ENCODE data around the gene UROC1.

Gene UROC1

GRCh38 chr3:126477061-126477380 lies 40.6 kb downstream of the UROC1 start:
- DNase-seq = no peak

- no peak for DNase-seq
Measured at GRCh38 chr3:126476166-126477060, 41.2 kb downstream of the UROC1 start.

GRCh38 chr3:126475413-126476114 lies 42.0 kb downstream of the UROC1 start, which contains the start of gene ZXDC:
Gene ZXDC, minus strand, starts transcription at chr3:126475891. Its CDS starts 26 bp downstream, at chr3:126475865.
- DNase-seq = peak; percentile 33

DNA sequence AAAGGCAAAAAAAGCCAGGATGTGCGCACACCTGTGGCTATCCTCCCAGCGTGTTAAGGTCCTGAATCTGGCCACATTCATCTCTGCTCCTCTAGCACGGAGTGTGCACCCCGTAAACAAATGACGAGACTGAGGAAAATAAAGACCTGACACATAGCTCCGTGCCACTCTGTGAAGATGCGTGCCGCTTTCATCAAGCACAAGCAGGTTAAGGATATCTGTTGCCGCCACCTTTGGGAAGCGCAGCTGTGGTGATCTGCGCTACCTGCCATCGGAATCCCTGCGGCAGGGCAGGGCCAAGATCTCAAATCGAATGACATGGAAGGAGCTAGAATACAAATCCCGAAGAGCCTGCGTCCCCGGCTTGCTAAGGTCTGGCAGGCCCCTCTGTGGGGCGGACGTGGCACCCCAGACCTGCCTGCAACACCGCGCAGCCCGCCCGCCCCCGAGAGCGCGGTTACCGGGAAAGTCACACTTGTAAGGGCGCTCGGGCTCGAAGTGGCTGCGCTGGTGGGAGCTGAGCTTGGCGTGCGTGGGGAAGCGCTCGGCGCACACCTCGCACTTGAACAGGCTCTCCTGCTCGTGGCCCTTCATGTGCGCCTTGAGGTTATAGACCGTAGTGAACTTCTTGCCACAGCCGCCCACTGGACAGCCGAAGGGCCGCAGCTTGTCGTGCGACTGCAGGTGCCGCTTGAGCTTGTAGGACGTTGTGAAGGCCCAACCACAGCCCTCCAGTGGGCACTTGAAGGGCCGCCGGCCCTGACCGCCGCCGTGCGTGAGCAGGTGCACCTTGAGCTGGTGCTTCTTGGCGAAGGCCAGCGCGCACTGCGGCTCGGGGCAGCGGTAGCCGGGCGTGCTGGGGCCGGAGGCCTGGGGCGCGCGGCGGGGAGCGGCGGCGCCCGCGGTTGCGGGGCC lies 42.8 kb downstream of the UROC1 start:
- no peak for DNase-seq

DNA sequence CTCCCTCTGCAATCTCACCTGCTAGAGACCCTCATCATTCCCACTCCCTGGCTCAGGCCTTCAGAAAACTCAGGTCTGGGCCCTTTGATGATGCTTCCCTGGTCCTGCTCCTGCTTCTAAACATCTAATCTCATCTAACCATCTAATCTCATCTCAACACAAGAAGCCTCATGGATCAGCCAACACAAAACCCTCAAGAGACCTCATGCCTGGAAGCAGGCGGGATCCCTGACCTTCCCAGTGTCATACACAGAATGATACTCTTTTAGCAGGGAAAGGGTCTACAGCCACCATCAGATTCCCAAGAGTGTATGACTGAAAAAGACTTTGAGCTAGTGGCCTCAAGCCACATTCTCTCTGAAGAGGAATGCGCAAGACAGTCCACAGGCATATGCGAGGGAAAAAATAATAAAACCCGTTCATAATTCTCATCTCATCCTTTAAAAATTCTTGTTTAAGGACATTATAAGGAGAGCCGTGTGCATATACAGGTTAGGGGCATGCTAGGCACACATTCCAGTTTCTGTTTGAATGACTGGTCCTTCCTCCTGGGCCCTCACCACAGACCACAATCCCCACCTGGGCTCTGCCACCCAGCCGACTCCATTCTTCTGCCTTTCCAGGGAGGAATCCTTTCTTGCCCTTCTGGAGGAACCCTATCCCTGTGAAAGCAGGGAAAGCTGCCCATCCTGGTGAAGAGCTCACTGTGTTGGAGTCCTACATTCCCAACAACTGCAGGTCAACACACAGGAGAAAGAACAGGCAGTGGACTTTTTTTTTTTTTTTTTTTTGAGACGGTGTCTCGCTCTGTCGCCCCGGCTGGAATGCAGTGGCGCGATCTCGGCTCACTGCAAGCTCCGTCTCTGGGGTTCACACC lies 44.0 kb downstream of the UROC1 start:
- DNase-seq = no peak

- DNase-seq = no peak
Measured at GRCh38 chr3:126472277-126473006, 45.1 kb downstream of the UROC1 start.

DNA sequence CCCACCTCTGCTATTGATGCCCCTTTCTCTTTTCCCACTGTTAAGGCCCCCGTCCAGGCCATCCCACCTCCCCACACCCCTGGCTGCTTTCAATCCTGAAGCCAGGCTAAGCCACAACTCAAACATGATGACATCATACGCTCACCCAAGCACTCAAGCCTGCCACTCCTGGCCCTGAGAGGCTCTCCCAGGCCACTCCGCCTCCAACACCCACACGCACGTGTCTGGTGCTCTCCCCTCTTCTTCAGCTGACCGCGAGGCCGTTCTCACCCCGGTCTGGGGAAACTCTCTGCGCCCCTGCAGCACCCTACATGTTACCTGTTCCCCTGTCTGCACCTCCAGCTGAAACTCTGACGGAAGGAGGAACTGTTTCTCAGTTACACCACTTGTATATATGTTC lies 48.1 kb downstream of the UROC1 start:
- no peak for DNase-seq

- DNase-seq = no peak
Measured at GRCh38 chr3:126468028-126468891, 49.3 kb downstream of the UROC1 start.

DNA sequence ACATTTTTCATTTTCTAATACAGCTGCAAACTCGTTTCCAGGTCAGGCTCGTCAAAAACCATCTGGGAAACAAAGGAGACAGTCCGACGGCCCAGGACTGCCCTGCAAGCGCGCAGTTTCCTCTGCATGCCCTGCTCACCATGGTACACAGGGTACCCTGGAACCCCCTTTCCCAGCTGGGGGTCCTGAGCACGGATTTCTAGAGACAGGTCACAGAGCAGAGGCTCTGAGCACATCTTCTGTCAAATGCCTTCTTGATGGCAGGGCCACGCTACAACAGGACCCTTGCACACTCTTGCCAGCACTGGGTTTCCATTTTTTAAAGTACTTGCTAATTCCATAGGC lies 50.0 kb downstream of the UROC1 start:
- DNase-seq = no peak

DNA sequence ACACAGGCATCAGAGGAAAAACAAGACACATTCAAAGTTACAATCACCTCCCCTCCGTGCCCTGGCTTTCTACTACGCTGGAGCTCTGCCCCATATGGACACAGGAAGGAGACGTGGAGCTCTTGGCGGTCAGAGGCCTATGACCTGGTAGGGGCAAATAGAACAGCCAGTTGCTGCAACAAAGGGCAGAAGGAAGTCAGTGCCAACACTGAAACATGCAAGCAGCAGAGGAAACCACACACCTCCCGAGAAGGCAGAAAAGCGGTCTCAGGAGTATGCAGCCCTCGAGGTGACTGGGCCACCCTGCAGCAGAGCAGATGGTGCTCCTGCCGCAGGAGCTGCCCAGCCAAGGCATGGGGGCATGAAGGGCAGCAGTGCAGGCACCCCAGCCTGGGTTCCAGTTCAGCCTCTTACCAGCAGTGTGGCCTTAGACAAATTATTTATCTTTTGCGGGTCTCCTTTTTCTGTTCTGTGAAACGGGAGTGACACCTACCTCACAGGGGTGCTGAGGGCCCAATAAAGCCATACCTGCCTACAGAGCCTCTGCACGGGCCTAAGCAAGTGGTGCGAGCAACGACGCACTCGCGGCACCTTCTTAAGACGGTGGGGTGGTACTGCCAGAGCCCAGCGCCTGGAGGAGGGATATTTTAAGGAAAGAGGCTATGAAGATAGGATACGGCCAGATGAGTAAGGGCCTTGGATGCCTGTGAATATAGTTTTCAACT lies 50.5 kb downstream of the UROC1 start:
- DNase-seq = no peak

- DNase-seq = peak; percentile 81
Measured at GRCh38 chr3:126465928-126466544, 51.5 kb downstream of the UROC1 start.

GRCh38 chr3:126464997-126465396 lies 52.6 kb downstream of the UROC1 start:
- DNase-seq = no peak

- peak; percentile 94 for DNase-seq
Measured at GRCh38 chr3:126464494-126464893, 53.1 kb downstream of the UROC1 start.

- DNase-seq = no peak
Measured at GRCh38 chr3:126464093-126464492, 53.5 kb downstream of the UROC1 start.

DNA sequence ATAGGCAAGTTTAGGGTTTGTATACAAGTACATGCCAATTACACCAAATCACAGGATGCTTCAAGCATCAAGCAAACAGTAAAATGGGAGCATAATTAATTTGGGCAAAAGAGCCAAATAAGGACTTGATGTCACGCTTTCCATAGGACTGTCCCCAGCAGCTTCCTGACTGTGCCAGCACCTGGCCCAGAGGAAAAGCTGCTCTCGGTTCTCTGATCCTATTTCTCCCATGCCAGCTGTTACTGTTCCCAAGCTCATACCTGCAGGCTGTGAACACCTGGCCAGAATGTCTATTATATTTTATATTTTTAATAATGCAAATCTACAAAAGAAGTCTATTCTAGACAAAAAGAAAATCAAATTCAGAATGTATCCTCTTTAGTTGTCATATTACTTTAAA lies 54.1 kb downstream of the UROC1 start:
- peak; percentile 29 for DNase-seq

DNA sequence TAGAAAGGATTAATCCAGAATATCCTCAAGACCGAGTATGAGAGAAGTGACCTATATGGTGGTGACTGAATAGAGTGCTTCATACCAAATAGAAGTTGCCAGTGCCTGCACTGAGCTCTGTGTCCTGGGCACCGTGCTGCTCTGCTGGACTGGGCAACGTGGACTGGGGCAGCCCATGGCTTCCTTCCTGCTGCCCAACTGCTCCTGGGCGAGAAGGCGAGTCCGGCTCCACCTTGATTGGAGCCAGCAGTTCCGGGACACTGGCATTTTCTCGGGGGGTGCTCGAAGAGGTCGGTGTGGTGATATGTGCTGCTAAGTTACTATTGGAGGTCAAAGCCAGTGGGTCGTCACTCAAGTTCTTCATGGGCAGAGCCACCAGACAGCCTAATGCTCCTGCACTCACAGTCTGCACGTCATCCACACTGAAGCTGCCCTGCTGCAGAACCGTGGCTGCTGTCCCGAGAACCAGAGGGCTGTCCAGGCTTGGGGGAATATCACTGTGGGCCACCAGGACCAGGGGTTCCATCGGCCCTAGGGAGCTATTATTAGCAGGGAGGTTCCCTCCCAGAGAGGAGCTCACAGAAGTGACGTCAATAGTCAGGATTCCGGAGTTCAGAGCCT lies 56.0 kb downstream of the UROC1 start:
- DNase-seq = no peak

GRCh38 chr3:126460381-126460780 lies 57.2 kb downstream of the UROC1 start:
- no peak for DNase-seq

DNA sequence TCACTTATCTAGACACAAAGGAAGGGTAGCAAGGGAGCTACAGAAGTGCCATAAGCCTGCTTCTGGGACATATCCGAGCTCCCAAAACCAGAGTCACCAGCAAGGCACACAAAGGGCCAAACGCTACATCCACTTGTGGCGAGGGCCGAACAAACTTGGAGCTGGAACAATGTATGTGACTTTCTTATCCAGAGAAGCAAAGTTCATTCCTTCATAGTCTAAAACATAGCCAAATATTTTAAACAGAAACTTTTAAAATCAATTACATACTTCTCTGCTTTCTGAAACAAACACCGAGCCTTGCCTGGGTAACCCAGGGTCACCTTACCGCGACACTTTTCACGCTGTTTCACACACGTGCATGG lies 57.8 kb downstream of the UROC1 start:
- DNase-seq = no peak
